BLaER1 treated with 17β-estradiol and CSF1 and Interleukin-3, amounts not matched to agents 10 nM and 100 nM (cell line): Measurements from ENCODE around the gene KCNJ15.
"Not testable (repeated sequence)": the region's sequence is repeated elsewhere in the genome, so short reads cannot be mapped to it uniquely, and the experiment has no call there.

ENCODE experiments used
- H3K27ac ChIP-seq, 11 experiments: shearing (Covaris generic); formaldehyde crosslinking; 2 replicates each; pipeline ENCODE4 v1.8.1; 2022
- H3K27me3 ChIP-seq, 11 experiments: shearing (Covaris generic); formaldehyde crosslinking; 2 replicates each; pipeline ENCODE4 v1.8.1; 2022
- H3K36me3 ChIP-seq, 11 experiments: shearing (Covaris generic); formaldehyde crosslinking; 2 replicates each; pipeline ENCODE4 v1.8.1; 2022
- H3K4me1 ChIP-seq, 10 experiments: shearing (Covaris generic); formaldehyde crosslinking; 2 replicates each; pipeline ENCODE4 v1.8.1; 2022
- H3K4me2 ChIP-seq, 11 experiments: shearing (Covaris generic); formaldehyde crosslinking; 2 replicates each; pipeline ENCODE4 v1.8.1; 2022
- H3K4me3 ChIP-seq, 10 experiments: shearing (Covaris generic); formaldehyde crosslinking; 2 replicates each; pipeline ENCODE4 v1.8.1; 2022
- H3K9ac ChIP-seq, 11 experiments: shearing (Covaris generic); formaldehyde crosslinking; 2 replicates each; pipeline ENCODE4 v1.8.1; 2022
- H3K9me3 ChIP-seq, 11 experiments: shearing (Covaris generic); formaldehyde crosslinking; replicated peaks in 1 of 11; 2 replicates each; pipeline ENCODE4 v1.8.1; 2022
- H4K20me1 ChIP-seq, 11 experiments: shearing (Covaris generic); formaldehyde crosslinking; 2 replicates each; pipeline ENCODE4 v1.8.1; 2022
- Cebpa-rat ChIP-seq, 11 experiments: shearing (Covaris generic); IDR thresholded peaks; 2 replicates each; pipeline ENCODE4 v1.8.1; 2022

The KCNJ15 gene

GRCh38 chr21:38228115-38228514, 28.7 kb upstream of the KCNJ15 start:
- no peak overlapping the region for H3K27ac ChIP-seq
- H3K4me2 ChIP-seq, result no peak overlapping the region
- H3K9me3 ChIP-seq, result peaks cover 78 to 100% (median 98%) of the 10 kb centered on the region in 11 experiments

DNA sequence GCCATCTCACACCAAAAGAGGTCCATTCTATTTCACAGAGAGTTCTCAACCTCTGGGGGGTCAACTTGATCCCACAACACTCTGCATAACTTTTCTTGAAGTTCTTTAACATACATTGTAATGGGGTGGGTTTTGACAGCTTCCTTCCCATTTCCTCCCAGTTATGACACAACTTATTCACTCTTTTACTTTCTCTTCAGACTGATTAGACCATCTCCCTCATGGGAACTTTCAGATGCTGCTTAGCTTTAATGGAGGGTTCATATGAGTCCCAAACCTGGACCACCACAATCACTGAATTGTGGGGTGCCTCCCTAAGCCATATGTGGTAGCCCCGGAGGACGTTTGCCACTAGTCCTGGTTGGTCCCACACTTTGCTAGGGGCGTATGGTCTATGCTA, 28.3 kb upstream of the KCNJ15 start:
- Histone ChIP-seq H3K9me3 (peaks cover 74 to 100% (median 97%) of the 10 kb centered on the region in 11 experiments), H3K4me2 (no peak overlapping the region), H3K27ac (no peak overlapping the region), H3K4me1 (no peaks in the 10 kb centered on the region), H3K27me3 (no peaks in the 10 kb centered on the region), H3K36me3 (peaks cover 0 to 12% (median 7%) of the 10 kb centered on the region in 11 experiments; a peak in 5 of 22 replicates), H3K9ac (no peak overlapping the region), H4K20me1 (no peaks in the 10 kb centered on the region), H3K4me3 (0 out of 20 replicates have a peak overlapping the region, but pooled peaks of 1 of the 10 experiments have one; percentile 26)
- no peak for TF ChIP-seq Cebpa-rat (IDR thresholded peaks at IDR 0.05)

More at GRCh38 chr21:38228115-38228514, 28.7 kb upstream of the KCNJ15 start:
- TF ChIP-seq Cebpa-rat (IDR thresholded peaks at IDR 0.05), result no peak
- H3K4me3 ChIP-seq, result no peak overlapping the region
- no peak overlapping the region for H3K9ac ChIP-seq
- H4K20me1 ChIP-seq, result no peaks in the 10 kb centered on the region
- no peaks in the 10 kb centered on the region for H3K4me1 ChIP-seq
- H3K36me3 ChIP-seq, result peaks cover 0 to 12% (median 7%) of the 10 kb centered on the region in 11 experiments; a peak in 5 of 22 replicates
- H3K27me3 ChIP-seq, result no peaks in the 10 kb centered on the region

GRCh38 chr21:38229260-38229877, 27.4 kb upstream of the KCNJ15 start:
- Histone ChIP-seq H3K4me1 (no peaks in the 10 kb centered on the region), H4K20me1 (no peaks in the 10 kb centered on the region), H3K4me3 (0 out of 20 replicates have a peak overlapping the region, but pooled peaks of 2 of the 10 experiments have one; percentile 9 to 26), H3K27me3 (no peaks in the 10 kb centered on the region), H3K9ac (no peak overlapping the region), H3K27ac (no peak overlapping the region), H3K36me3 (peaks cover 0 to 12% (median 7%) of the 10 kb centered on the region in 11 experiments; a peak in 5 of 22 replicates), H3K9me3 (peaks cover 71 to 98% (median 95%) of the 10 kb centered on the region in 11 experiments), H3K4me2 (no peak overlapping the region)
- TF ChIP-seq Cebpa-rat (IDR thresholded peaks at IDR 0.05), result no peak

GRCh38 chr21:38234395-38235142, 22.2 kb upstream of the KCNJ15 start:
- no peak for TF ChIP-seq Cebpa-rat (IDR thresholded peaks at IDR 0.05)
- peaks cover 54 to 96% (median 77%) of the 10 kb centered on the region in 11 experiments for H3K9me3 ChIP-seq
- H4K20me1 ChIP-seq, result no peaks in the 10 kb centered on the region
- H3K36me3 ChIP-seq, result no peaks in the 10 kb centered on the region
- H3K4me3 ChIP-seq, result no peak overlapping the region
- no peak overlapping the region for H3K9ac ChIP-seq
- no peak overlapping the region for H3K27ac ChIP-seq
- H3K27me3 ChIP-seq, result no peaks in the 10 kb centered on the region
- no peaks in the 10 kb centered on the region for H3K4me1 ChIP-seq
- no peak overlapping the region for H3K4me2 ChIP-seq

GRCh38 chr21:38235251-38235650, 21.5 kb upstream of the KCNJ15 start:
- peaks cover 48 to 89% (median 70%) of the 10 kb centered on the region in 11 experiments for H3K9me3 ChIP-seq
- H3K9ac ChIP-seq, result not testable (repeated sequence)

DNA sequence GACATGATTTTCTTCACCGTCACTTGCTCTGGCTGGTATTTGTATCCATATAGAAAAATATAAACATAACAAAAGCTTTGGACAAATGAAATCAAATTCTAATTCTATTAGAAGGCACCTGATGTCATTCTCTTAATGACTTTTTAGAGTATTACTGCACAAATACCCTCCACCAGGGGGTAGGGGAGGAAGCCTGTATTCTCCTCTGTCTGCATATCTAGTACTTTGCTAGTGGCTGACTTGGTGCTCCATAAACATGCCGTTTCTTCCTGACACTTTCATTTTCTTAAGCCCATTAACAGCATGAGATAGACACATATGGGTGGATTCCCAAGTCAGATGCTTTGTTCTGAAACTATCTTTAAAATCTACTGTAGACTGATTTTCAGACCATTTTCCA, 20.6 kb upstream of the KCNJ15 start:
- H3K4me2 ChIP-seq, result no peak overlapping the region
- TF ChIP-seq Cebpa-rat (IDR thresholded peaks at IDR 0.05), result no peak
- H3K27ac ChIP-seq, result no peak overlapping the region
- H3K4me3 ChIP-seq, result no peak overlapping the region
- H4K20me1 ChIP-seq, result no peaks in the 10 kb centered on the region
- H3K36me3 ChIP-seq, result no peaks in the 10 kb centered on the region
- H3K27me3 ChIP-seq, result no peaks in the 10 kb centered on the region
- H3K4me1 ChIP-seq, result peaks cover 0 to 5% (median 0%) of the 10 kb centered on the region in 10 experiments; a peak in 1 of 20 replicates
- H3K9me3 ChIP-seq, result peaks cover 41 to 79% (median 61%) of the 10 kb centered on the region in 11 experiments
- H3K9ac ChIP-seq, result no peak overlapping the region

More at GRCh38 chr21:38235251-38235650, 21.5 kb upstream of the KCNJ15 start:
- not testable (repeated sequence) for H4K20me1 ChIP-seq, H3K4me3 ChIP-seq, H3K27ac ChIP-seq, H3K4me2 ChIP-seq, H3K36me3 ChIP-seq, H3K4me1 ChIP-seq, H3K27me3 ChIP-seq

GRCh38 chr21:38239672-38240071, 17.1 kb upstream of the KCNJ15 start:
- no peaks in the 10 kb centered on the region for H3K36me3 ChIP-seq
- H3K27ac ChIP-seq, result no peak overlapping the region
- no peak overlapping the region for H3K4me3 ChIP-seq
- no peak overlapping the region for H3K9ac ChIP-seq
- TF ChIP-seq Cebpa-rat (IDR thresholded peaks at IDR 0.05), result no peak
- H3K9me3 ChIP-seq, result peaks cover 26 to 48% (median 32%) of the 10 kb centered on the region in 11 experiments; a peak in 21 of 22 replicates
- peaks cover 0 to 7% (median 3%) of the 10 kb centered on the region in 10 experiments; a peak in 11 of 20 replicates for H3K4me1 ChIP-seq
- no peaks in the 10 kb centered on the region for H4K20me1 ChIP-seq
- no peaks in the 10 kb centered on the region for H3K27me3 ChIP-seq
- no peak overlapping the region for H3K4me2 ChIP-seq

DNA sequence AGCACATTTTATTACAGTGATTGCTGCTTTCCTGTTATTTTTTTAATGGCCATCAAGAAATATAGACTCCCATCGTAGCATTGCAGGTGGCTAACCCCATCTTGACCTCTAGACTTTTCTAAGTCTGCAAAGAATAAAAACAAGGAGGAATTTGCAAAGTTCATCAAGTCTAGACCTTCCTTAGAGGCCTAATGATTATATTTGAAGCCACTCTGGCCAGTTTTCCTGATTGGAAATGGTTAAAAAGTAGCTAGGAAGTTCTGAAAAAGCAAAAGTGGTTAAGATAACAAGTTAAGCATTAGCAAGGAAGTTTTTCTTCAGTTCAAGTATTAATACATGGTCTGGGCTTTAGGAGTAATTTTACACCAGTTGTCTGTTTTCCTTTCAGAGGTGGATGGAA, 16.7 kb upstream of the KCNJ15 start:
- no peaks in the 10 kb centered on the region for H3K36me3 ChIP-seq
- peaks cover 0 to 10% (median 8%) of the 10 kb centered on the region in 10 experiments; a peak in 11 of 20 replicates for H3K4me1 ChIP-seq
- no peak overlapping the region for H3K9ac ChIP-seq
- TF ChIP-seq Cebpa-rat (IDR thresholded peaks at IDR 0.05), result no peak
- no peak overlapping the region for H3K4me3 ChIP-seq
- no peaks in the 10 kb centered on the region for H4K20me1 ChIP-seq
- no peak overlapping the region for H3K4me2 ChIP-seq
- no peak overlapping the region for H3K27ac ChIP-seq
- no peaks in the 10 kb centered on the region for H3K27me3 ChIP-seq
- peaks cover 22 to 45% (median 28%) of the 10 kb centered on the region in 11 experiments; a peak in 21 of 22 replicates for H3K9me3 ChIP-seq

DNA sequence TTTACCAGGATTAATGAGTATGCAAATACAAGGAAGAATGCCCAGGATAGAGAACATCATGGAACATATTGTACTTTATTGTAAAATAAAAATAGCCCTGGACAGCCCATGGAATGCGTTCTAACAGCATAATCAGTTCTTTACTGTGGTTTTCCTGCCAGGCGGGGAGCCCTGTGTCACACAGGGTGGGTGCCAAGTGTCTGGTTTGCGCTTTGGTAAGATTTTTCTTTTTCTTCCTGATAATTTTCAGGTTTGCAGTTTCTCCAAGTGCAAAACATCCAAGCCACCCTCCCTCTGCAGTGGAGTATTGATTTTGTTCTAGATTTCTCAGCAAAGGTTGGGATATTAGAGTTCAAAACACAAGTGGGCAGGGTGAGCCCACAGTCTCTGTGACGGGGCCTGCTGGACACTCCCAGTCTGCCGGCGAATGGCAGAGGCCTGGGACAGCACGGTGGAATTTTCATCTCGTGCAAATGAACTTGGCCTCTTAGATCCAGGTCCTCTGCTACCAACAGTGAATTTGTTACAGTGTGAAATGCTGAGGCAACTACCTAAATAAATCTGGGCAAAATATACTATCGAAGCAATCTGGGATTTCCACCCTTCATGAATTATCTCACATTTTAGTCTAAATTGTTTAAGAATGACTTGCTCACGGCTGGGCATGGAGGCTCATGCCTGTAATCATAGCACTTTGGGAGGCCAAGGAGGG, 15.6 kb upstream of the KCNJ15 start:
- TF ChIP-seq Cebpa-rat (IDR thresholded peaks at IDR 0.05), result no peak
- peaks cover 0 to 18% (median 9%) of the 10 kb centered on the region in 10 experiments; a peak in 11 of 20 replicates for H3K4me1 ChIP-seq
- H3K4me2 ChIP-seq, result peak overlapping the region in 2 of 11 experiments; percentile 7 to 13; a peak in 1 of 22 replicates
- H4K20me1 ChIP-seq, result no peaks in the 10 kb centered on the region
- no peaks in the 10 kb centered on the region for H3K36me3 ChIP-seq
- H3K27me3 ChIP-seq, result no peaks in the 10 kb centered on the region
- peaks cover 17 to 40% (median 23%) of the 10 kb centered on the region in 11 experiments; a peak in 20 of 22 replicates for H3K9me3 ChIP-seq
- no peak overlapping the region for H3K27ac ChIP-seq
- no peak overlapping the region for H3K4me3 ChIP-seq
- no peak overlapping the region for H3K9ac ChIP-seq
